ENCODE data around the gene ZNF507. TPM values are rescaled to one million over a fixed set of nuclear protein-coding genes. Genes with fewer than 3 reads are reported as not detected.

The ZNF507 gene
- total RNA-seq (10 to 100 TPM in 3 of 6 donors, 1 to 10 TPM in 3; 7.6 to 14.7 (median 9.6) TPM), polyA plus RNA-seq (1 to 10 TPM; 3.5 to 6.2 TPM)

DNA sequence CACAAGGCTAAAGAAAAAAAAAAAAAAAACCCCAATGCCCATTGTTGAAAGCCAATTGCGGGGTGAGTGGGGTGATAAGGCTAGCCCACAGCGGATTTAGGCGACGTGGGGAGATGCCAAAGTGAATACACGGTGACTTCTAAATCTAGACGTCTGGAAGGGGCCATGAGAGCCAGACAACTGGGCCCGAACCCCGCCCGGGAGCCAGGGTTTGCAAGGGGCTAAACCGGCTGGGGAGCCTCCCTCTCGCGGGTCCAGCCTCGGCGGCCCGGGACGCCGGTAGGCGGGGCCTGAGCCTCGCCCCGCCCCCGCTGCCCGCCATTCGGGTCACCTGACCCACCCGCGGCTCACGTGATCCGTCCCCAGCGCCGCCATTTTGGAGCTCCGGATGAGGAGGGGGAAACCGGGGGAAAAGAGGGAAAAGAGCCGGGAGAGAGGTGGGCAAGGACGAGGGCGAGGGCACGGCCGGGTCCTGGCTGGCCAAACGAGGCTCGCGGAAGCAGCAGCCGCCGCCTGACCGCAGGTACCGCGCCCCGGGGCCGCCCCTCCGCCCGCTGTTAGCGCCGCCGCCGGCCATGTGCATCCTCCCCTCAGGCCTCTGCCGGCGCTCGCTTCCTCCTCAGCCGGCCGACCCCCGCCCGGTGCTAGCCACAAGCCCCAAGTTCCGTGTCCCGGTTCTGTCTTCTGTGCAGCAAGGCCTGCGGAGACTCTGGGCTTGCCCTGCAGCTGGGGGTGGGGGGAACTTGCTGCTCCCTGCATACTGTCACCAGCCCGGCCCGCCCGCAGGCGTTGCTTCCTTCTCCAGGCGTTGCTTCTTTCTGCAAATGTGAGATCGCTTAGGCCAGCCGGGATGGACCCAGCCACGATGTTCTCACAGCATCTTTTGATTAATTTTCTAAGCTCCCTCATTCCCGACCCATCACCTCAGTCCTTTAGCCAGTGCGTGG lies at the start of gene ZNF507:
Gene ZNF507 (plus strand): TSS at position 350 of the 947 bp plus-strand sequence. CDS start 7,221 bp downstream, outside the sequence.
- peaks cover 0 to 7% (median 0%) of the 10 kb centered on the region in 3 donors for H3K36me3 ChIP-seq
- FAIRE-seq (no peak), ATAC-seq (peak; percentile 95 to 98 (median 96)), DNase-seq (peak; percentile 72 to 93 (median 86))
- intact Hi-C loops (cut with DNase I) = no loop called here
- H3K9me3 ChIP-seq = no peaks in the 10 kb centered on the region
- peak within 1 kb of the TSS; percentile 69 to 76 (median 72) for H3K27ac ChIP-seq
- WGBS, 2 donors = 2% methylated on average over 54 to 72 of the region's 72 CpGs
- peaks cover 15 to 34% (median 29%) of the 10 kb centered on the region in 3 donors for H3K4me1 ChIP-seq
- peak within 1 kb of the TSS; percentile 33 to 98 (median 84) for H3K4me3 ChIP-seq
- TF ChIP-seq, protein P1, sequence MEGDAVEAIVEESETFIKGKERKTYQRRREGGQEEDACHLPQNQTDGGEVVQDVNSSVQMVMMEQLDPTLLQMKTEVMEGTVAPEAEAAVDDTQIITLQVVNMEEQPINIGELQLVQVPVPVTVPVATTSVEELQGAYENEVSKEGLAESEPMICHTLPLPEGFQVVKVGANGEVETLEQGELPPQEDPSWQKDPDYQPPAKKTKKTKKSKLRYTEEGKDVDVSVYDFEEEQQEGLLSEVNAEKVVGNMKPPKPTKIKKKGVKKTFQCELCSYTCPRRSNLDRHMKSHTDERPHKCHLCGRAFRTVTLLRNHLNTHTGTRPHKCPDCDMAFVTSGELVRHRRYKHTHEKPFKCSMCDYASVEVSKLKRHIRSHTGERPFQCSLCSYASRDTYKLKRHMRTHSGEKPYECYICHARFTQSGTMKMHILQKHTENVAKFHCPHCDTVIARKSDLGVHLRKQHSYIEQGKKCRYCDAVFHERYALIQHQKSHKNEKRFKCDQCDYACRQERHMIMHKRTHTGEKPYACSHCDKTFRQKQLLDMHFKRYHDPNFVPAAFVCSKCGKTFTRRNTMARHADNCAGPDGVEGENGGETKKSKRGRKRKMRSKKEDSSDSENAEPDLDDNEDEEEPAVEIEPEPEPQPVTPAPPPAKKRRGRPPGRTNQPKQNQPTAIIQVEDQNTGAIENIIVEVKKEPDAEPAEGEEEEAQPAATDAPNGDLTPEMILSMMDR (IDR thresholded peaks at IDR 0.05) = no peak
- no peaks in the 10 kb centered on the region for H3K27me3 ChIP-seq

DNA sequence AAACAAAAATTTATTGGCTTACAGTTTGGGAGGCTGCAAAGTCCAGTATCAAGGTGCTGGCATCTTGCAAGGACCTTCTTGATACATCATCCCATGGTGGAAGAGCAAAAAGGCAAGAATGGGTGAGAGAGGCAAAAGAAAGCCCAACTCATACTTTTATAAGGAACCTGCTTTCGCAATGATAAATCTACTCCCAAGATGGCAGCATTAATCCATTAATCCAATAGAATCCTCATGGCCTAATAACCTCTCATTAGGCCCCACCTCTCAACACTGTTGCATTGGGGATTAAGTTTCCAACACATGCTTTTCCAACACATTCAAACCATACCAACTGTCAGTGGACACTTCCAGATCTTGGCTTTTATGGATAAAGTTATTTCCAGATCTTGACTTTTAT lies 48.7 kb upstream of the ZNF507 start:
- ATAC-seq (no peak), DNase-seq (no peak), FAIRE-seq (no peak)
- intact Hi-C loops (cut with DNase I) = no loop called here
- peaks cover 0 to 5% (median 0%) of the 10 kb centered on the region in 4 donors for H3K9me3 ChIP-seq
- TF ChIP-seq, protein P1 (IDR thresholded peaks at IDR 0.05) = no peak
- 97 to 100% methylated on average over 1 of the region's 1 CpG for WGBS, 2 donors
- H3K4me1 ChIP-seq = no peaks in the 10 kb centered on the region
- no peaks in the 10 kb centered on the region for H3K27me3 ChIP-seq
- no peak overlapping the region for H3K4me3 ChIP-seq
- no peak overlapping the region for H3K27ac ChIP-seq
- no peaks in the 10 kb centered on the region for H3K36me3 ChIP-seq

DNA sequence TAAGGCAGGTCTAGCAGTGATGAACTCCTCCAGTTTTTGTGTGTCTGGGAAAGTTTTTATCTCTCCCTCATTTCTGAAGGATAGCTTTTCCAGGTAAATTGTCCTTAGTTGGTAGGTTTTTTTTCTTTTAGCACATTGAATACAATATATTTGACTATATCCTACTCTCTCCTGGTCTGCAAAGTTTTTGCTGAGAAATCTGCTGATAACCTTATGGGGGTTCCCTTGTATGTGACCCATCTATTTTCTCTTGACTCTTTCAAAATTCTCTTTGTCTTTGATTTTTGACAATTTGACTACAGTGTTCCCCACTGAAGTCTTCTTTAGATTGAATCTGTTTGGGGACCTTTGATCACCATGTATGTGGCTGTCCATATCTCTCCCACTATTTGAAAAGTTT lies 42.6 kb upstream of the ZNF507 start:
- Histone ChIP-seq H3K27ac (no peak overlapping the region), H3K9me3 (peaks cover 0 to 5% (median 0%) of the 10 kb centered on the region in 4 donors), H3K36me3 (no peaks in the 10 kb centered on the region), H3K4me3 (no peak overlapping the region), H3K4me1 (no peaks in the 10 kb centered on the region), H3K27me3 (peaks cover 0 to 4% (median 0%) of the 10 kb centered on the region in 4 donors)
- ATAC-seq (no peak), DNase-seq (no peak), FAIRE-seq (no peak)
- intact Hi-C loops (cut with DNase I) = no loop called here
- TF ChIP-seq, protein P1 (IDR thresholded peaks at IDR 0.05) = no peak

DNA sequence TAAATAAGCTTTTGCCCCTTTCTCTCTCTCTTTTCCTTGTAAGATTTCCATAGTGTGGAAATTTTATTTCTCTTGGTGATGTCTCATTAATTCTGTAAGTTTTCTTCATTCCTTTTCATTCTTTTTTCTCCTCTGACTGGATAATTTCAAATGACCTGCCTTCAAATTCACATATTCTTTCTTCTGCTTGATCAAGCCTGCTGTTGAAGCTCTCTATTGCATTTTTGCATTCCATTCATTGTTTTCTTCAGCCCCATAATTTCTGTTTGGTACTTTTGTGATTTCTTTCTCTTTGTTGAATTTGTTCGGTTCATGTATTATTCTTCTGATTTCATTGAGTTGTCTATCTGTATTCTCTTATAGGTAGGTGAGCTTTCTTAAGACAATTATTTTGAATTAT lies 42.2 kb upstream of the ZNF507 start:
- DNase-seq (no peak), FAIRE-seq (no peak), ATAC-seq (no peak)
- intact Hi-C loops (cut with DNase I) = no loop called here
- H3K27me3 ChIP-seq = peaks cover 0 to 4% (median 0%) of the 10 kb centered on the region in 4 donors
- H3K4me1 ChIP-seq = no peaks in the 10 kb centered on the region
- 53 to 78% methylated on average over 1 of the region's 1 CpG for WGBS, 2 donors
- TF ChIP-seq, protein P1 (IDR thresholded peaks at IDR 0.05) = no peak
- H3K9me3 ChIP-seq = peaks cover 0 to 5% (median 0%) of the 10 kb centered on the region in 4 donors
- no peak overlapping the region for H3K4me3 ChIP-seq
- no peaks in the 10 kb centered on the region for H3K36me3 ChIP-seq
- H3K27ac ChIP-seq = no peak overlapping the region

All from pancreas (tissue), 10 donors.